Measurements from ENCODE around the gene MVB12A.

Gene MVB12A

GRCh38 chr19:17405250-17406045 is 14.4 kb upstream of the MVB12A start, which contains the start of gene BST2:
BST2 (minus strand) TSS chr19:17405630; CDS start chr19:17405575, 55 bp downstream.
- no peak for FAIRE-seq

- no peak for FAIRE-seq
Observed at GRCh38 chr19:17406046-17406886, 13.6 kb upstream of the MVB12A start.

DNA sequence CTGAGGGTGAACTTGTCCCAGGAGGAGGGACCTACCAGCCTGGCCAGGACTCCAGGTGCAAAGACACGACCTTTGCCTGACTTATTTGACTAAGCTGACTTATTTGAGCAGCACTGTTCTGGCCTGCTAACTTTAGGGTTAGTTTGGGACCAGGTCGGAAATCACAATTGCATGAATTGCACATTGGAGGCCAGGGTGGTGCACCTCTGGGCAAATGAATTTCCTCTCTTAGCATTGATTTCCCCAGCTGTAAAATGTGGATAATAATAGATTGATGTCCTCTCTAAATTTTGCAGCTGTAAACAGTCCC is 13.0 kb upstream of the MVB12A start:
- no peak for FAIRE-seq

GRCh38 chr19:17409990-17410389 is 9.9 kb upstream of the MVB12A start:
- no peak for FAIRE-seq

DNA sequence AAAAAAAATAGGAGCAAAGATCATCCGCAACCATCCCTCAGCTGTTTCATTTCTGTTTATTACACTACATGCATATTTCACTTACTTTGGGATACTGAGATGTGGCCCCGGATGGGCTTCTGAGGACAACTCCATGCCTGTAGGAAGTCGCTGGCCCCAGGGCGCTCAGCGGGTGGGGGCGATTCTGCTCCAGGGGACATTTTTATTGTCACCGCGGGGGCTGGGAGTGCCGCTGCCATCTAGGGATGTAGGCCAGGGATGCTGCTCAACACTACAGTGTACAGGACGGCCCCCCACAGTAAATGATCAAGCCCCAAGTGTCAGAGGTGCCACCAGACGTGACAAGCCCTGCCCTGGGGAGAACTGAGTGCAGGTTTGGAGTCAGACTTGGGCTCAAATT is 8.0 kb upstream of the MVB12A start:
- FAIRE-seq = no peak

DNA sequence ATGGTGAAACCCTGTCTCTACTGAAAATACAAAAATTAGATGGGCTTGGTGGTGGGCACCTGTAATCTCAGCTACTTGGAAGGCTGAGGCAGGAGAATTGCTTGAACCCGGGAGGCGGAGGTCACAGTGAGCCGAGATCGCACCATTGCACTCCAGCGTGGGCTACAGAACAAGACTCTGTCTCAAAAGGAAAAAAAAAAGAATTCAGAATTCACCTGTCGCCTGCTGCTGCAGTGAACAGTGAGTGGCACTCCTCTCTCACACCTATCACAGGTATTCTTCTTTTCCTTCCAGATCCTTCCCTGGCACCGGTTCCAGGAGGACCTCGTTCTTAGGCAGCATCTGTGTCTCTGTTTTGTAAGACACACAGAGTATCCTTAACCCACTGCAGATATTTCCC is 5.8 kb upstream of the MVB12A start:
- no peak for FAIRE-seq

- FAIRE-seq = no peak
Observed at GRCh38 chr19:17415121-17415520, 4.7 kb upstream of the MVB12A start.

DNA sequence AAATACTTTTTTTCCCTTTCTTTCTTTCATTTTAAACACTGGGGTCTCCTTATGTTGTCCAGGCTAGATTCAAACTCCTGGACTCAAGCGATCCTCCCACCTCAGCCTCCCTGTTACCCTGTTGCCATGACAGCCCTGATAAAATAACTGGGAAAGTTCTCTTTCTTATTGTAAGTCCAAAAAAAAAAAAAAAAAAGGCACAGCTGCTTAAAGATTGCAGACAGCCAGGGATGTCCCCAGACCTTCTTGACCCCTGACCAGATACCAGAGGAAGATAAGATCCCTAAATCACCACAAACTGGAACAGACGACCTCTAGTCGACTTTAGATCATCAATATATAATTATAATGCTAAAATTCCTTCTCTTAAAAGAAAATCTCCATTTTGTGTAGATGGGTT is 1.1 kb upstream of the MVB12A start:
- no peak for FAIRE-seq

GRCh38 chr19:17419154-17419620 is 660 bp upstream of the MVB12A start:
- no peak for FAIRE-seq

DNA sequence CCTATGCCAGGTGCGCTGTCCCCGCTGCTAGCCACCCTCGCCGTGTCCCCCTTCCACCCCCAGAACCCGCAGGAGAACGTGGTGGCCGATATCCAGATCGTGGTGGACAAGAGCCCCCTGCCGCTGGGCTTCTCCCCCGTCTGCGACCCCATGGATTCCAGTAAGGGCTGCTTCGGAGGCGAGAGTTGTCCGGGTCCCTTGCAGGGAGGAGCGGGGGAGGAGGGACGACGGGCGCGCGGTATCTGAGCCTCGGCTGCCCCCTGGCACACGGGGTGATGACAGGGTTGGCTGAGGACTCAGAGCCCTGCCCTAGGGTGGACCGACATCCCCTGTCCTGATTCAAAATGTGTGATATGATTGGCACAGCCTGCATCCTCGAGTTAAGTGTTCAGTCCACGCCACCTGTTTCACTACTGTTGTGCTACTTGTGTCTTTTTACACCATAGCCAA is 653 bp downstream of the MVB12A start:
- no peak for FAIRE-seq

DNA sequence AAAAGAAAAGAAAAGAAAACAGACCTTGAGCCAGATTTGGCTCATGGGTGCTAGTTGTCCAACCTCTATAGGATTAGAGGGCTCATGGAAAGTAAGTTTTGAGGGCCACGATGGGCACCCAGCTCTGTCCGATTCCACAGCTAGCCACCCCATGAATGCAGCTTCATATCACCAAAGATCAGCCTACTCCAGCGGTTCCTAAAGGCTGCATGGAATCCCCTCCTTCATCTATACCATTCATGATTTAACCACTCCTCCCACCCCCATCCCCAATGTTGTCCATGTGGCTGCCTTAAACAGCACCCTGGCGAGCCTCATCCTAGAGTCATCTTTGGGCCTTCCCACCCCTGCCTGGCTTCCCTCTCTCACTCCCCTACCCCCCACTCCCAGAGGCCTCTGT is 2.1 kb downstream of the MVB12A start:
- FAIRE-seq = no peak

- no peak for FAIRE-seq
Observed at GRCh38 chr19:17423429-17424208, 3.8 kb downstream of the MVB12A start.

DNA sequence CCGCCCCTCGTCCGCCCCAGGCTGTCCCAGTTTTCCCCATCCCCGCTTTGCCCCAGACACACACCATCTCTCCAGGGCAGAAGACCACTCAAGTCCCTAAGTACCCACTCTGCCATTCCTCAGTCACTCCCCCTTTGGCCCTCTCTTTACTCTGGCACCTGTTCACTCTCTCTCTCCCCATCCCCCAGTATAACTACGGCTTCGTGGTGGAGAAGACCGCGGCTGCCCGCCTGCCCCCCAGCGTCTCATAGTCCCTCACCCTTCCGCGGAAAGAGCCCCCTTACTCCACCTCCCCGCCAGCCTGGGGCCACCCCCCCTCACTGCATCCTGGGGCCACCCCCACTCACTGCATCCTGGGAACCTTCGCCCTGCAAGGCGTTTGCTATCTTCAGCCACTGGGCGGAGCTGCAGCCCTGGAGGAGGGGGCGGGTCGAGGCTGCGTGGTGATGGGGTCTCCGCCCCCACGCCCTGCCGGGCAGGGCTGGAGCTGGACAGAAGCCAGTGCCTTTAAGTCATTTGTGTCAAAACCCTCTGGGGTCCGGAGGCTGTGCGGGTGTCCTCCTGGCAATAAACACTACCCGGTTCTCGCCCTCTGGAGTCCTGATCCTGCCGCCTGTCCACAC is 5.0 kb downstream of the MVB12A start:
- FAIRE-seq = no peak

DNA sequence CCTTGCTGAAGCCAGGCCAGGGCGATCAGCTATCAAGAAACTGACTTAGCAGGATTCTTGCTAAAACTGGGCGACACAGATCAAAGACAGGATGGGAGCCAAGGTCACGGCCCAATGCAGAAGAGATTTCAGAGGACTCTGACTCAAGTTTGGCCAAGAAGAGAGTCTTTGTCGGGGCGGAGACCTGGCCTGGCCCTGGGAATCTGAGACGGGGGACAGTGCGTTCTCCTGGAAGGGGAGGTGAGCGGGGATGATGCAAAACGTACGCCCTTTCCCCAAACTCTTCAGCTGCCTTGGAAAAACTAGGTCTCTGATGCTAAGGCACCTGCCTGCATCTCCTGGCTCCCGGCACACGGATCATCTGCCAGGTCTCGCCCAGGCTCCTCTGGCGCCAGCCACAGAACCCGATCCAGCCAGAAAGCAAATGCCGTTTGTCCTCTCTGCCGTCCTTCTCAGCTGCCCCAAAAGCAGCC is 9.8 kb downstream of the MVB12A start:
- no peak for FAIRE-seq

DNA sequence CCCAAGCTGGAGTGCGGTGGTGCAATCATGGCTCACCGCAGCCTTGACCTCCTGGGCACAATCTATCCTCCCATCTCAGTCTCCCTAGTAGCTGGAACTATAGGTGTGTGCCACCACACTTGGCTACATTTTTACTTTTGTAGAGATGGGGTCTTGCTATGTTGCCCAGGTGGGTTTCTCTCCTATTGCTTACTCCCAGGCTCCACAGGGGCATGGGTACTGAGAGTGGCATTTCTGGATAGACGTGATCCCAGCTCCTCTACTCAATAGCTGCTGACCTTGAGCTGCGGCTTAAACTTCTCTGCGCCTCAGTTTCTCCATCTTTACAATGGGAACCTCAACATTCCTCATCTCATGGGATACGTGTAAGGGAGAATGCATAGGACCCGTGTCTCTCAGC is 11.6 kb downstream of the MVB12A start:
- no peak for FAIRE-seq

DNA sequence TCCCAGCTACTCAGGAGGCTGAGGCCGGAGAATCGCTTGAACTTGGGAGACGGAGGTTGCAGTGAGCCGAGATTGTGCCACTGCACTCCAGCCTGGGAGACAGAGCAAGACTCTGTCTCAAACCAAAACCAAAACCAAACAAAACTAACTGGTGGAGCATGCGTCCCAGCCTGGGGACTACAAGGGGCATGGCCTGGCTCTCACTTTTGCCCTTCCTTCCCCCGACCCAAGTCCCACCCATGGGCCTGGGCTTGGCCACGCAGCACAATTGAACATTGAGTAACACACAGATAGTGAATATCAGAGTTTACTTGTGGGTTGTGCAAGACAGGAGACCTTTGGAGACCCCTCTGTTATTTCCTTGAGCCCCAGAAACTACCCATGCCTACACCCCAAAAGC is 15.4 kb downstream of the MVB12A start:
- FAIRE-seq = no peak

- FAIRE-seq = no peak
Observed at GRCh38 chr19:17436094-17436873, 16.4 kb downstream of the MVB12A start.

- FAIRE-seq = no peak
Observed at GRCh38 chr19:17436874-17437267, 17.0 kb downstream of the MVB12A start.

DNA sequence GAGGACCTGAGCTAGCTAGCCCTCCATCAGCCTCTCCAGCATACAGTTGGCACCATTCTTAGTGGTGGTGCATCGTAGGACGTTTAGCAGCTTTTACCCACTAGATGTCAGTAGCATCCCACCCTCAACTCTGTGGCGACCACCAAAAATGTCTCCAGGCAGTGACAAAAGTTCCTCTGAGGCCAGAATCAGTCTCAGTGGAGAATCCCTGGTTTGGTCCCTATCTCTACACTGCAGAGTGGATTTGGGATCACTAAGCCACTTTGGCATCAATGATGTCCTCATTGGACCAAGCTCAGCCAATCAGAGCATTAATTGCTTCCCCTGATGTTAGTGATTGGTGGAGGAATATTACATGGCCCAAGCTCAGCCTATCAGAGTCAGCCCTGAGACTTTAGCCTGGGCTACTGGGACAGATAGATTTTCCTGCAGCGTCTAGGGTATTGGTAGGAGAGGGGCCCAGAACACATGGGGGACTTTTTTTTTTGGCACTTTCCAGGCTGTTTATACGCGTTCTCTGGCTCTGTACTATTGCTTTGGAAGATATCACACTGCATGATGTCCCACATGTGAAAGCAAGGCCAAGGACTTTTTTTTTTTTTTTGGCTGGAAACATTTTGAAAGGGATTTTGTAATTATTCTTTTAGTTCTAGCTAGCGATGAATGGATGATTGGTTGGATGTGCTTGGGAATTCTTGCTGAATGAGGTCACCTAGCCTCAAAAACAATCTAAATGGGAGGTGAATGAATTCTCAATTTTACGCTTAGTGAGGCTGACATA is 21.6 kb downstream of the MVB12A start:
- FAIRE-seq = no peak

- no peak for FAIRE-seq
Observed at GRCh38 chr19:17445526-17446165, 25.8 kb downstream of the MVB12A start.
